Measurements from ENCODE around the gene ELMO1. TPM values are rescaled to one million over a fixed set of nuclear protein-coding genes. Genes with fewer than 3 reads are reported as not detected.

The ELMO1 gene
- total RNA-seq, 1 experiment from 2014 or later: 7.8 TPM

DNA sequence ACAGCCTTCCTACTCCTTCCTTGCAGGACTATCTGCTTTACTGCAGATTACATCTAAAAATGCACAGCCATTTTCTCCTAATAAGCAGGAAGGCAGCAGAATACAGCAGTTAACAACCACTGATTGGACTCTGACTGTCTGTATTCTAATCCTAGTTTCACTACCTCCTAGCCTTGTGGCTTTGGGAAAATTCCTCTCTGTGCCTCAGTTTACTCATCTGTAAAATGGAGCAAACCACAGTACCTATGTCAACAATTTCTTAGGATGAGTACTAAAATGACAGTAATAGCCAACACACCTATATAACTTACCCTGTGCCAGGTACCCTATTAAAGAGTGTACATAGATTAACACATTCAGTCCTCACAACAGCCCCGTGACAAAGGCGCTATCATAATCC, 89.5 kb downstream of the ELMO1 start:
- Mint-ChIP-seq H3K4me3 (no peak overlapping the region), H3K36me3 (ENCODE audit: insufficient read depth in 1 of 3, low read depth in 3 of 3) (no peaks in the 10 kb centered on the region; a peak in 1 of 7 replicates), H3K27me3 (ENCODE audit: low read depth) (no peaks in the 10 kb centered on the region), H3K27ac (no peak overlapping the region), H3K4me1 (peaks cover 28 to 35% of the 10 kb centered on the region in 2 experiments), H3K9me3 (no peaks in the 10 kb centered on the region)
- TF ChIP-seq, protein P1, sequence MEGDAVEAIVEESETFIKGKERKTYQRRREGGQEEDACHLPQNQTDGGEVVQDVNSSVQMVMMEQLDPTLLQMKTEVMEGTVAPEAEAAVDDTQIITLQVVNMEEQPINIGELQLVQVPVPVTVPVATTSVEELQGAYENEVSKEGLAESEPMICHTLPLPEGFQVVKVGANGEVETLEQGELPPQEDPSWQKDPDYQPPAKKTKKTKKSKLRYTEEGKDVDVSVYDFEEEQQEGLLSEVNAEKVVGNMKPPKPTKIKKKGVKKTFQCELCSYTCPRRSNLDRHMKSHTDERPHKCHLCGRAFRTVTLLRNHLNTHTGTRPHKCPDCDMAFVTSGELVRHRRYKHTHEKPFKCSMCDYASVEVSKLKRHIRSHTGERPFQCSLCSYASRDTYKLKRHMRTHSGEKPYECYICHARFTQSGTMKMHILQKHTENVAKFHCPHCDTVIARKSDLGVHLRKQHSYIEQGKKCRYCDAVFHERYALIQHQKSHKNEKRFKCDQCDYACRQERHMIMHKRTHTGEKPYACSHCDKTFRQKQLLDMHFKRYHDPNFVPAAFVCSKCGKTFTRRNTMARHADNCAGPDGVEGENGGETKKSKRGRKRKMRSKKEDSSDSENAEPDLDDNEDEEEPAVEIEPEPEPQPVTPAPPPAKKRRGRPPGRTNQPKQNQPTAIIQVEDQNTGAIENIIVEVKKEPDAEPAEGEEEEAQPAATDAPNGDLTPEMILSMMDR (conservative IDR thresholded peaks at IDR 0.05): no peak
- no peak for DNase-seq
- no CpG with 5 or more reads among the region's 2 CpGs for WGBS (ENCODE audit: extremely low coverage, insufficient read length, low lambda C conversion rate)
- no peak overlapping the region for H2BK20ac ChIP-seq (ENCODE audit: low read depth, low read length, poor library complexity, severe bottlenecking)
- H3K4me2 ChIP-seq (ENCODE audit: insufficient read depth, insufficient read length, low read length): no peak overlapping the region
- H4K91ac ChIP-seq (ENCODE audit: insufficient read length, low read depth, low read length): no peak overlapping the region
- no peaks in the 10 kb centered on the region for H3K79me1 ChIP-seq (ENCODE audit: insufficient read depth, low read depth, low read length, poor library complexity, severe bottlenecking)
- H2AK5ac ChIP-seq (ENCODE audit: insufficient read length, low read length): no peak overlapping the region
- H3K4me1 ChIP-seq (ENCODE audit: insufficient read depth, low read length): 0 out of 2 replicates have a peak, but pooled peaks cover 4% of the 10 kb centered on the region
- no peak overlapping the region for H4K8ac ChIP-seq (replicated peaks; ENCODE audit: insufficient read length, low read depth, low read length)
- H3K27me3 ChIP-seq (ENCODE audit: insufficient read depth, low read length): no peaks in the 10 kb centered on the region
- no peak overlapping the region for H2BK120ac ChIP-seq (ENCODE audit: low read depth, low read length, poor library complexity, severe bottlenecking)
- no peak overlapping the region for H3K4ac ChIP-seq (ENCODE audit: low read depth, low read length)
- H4K20me1 ChIP-seq (ENCODE audit: control insufficient read depth, insufficient read depth, insufficient read length): no peaks in the 10 kb centered on the region
- no peak overlapping the region for H3K56ac ChIP-seq (ENCODE audit: insufficient read length, low read depth, low read length)
- no peak overlapping the region for H2BK12ac ChIP-seq (ENCODE audit: insufficient read length, low read depth, low read length)
- H3K14ac ChIP-seq (ENCODE audit: insufficient read depth, low read length): no peak overlapping the region
- H3K23me2 ChIP-seq (ENCODE audit: insufficient read length, low read depth, low read length, poor library complexity, severe bottlenecking): no peaks in the 10 kb centered on the region
- no peak overlapping the region for H2BK15ac ChIP-seq (ENCODE audit: low read depth, low read length)
- H3K27ac ChIP-seq (ENCODE audit: insufficient read length, low read depth, low read length): no peak overlapping the region
- H3K23ac ChIP-seq (ENCODE audit: insufficient read length, low read depth, low read length): no peak overlapping the region
- no peak overlapping the region for H4K5ac ChIP-seq (ENCODE audit: insufficient read length, low read depth, low read length)
- no peak overlapping the region for H2BK5ac ChIP-seq (ENCODE audit: insufficient read length, low read length)
- H2AFZ ChIP-seq (ENCODE audit: low read length): no peak overlapping the region
- no peaks in the 10 kb centered on the region for H3K9me3 ChIP-seq (ENCODE audit: control insufficient read depth, low read depth, low read length)
- H3K18ac ChIP-seq (ENCODE audit: insufficient read length, low read depth, low read length): no peak overlapping the region
- no peak overlapping the region for H3T11ph ChIP-seq (ENCODE audit: low read length)
- H3K9ac ChIP-seq (ENCODE audit: extremely low read depth, insufficient read length, low read length): no peak overlapping the region
- peaks cover 3% of the 10 kb centered on the region; the same call in 1 of the 2 replicates for H3K79me2 ChIP-seq (ENCODE audit: insufficient read depth, low read length)
